GM21381 (cell line): ENCODE results near the gene PNKP.

Experiments used
- ATAC-seq: cut with Tn5 transposase; IDR thresholded peaks from one replicate; pipeline ENCODE4 v1.9.1; 2021; ENCODE audit warnings: mild to moderate bottlenecking, moderate library complexity; ENCODE audit not compliant: unreplicated experiment

Gene PNKP

GRCh38 chr19:49860336-49861102 is 6.9 kb downstream of the PNKP start:
- no peak for ATAC-seq

DNA sequence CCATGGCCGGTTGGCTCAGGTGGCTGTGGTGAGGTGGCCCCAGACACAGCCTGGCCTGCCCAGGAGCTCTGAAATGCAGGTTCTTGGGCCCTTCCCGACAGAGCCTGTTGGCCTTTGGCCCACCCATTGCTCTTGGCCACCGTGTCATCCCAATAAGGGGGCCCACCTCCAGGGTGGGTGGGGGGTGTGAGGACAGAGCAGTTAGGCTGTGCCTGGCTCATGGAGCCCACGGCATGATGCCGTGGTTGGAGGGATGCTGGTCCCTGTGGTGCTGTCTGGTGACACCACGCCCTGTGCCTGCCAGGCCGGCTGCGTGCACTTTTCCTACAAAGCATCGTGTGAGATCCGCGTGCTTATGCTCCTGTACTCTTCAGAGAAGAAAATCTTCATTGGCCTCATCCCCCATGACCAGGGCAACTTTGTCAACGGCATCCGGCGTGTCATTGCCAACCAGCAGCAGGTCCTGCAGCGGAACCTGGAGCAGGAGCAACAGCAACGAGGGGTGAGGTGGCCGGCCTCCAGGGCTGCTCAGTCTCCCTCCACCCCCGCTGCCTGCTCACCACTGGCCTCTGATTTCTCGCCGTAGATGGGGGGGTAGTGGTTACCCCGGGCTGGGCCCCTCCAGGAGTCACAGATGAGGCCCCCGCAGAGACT is 7.6 kb downstream of the PNKP start:
- no peak for ATAC-seq

DNA sequence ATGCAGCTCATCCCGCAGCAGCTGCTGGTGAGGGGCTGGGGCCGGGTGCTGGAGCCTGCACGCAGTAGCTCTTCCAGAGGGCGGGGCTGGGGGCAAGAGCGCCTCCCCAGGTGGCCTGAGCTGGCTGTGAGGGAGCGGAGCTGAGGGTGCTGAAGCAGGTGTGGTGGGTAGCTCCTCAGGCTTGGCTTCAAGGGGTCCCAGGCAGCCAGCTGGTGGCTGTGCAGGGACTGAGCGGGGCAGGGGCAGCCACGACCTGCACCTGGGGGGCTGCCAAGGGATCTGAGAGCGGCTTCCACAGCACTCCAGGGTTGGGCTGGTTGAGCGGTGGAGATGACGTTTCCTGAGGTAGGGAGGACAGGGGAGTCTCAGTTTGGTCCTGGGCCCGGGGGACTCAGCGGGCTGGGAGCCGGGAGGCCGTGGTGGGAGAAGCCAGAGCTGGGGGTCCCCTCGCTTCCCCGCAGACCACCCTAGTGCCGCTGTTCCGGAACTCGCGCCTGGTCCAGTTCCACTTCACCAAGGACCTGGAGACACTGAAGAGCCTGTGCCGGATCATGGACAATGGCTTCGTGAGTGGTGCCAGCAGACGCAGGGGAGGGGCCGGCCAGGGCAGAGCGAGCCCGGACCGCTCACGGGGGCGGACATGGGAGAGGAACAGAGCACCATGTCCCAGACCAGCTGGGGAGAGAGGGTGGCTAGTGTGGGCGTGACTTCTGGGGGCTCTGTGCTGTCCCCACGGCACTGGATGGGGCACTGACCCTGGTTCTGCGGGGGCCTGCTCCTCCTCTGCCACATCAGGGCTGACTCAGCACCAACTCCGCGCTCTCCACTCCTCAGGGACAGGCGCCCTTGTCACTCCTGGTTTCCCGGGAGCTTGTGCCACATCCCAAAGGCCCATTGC is 9.0 kb downstream of the PNKP start:
- no peak for ATAC-seq

- ATAC-seq: no peak
Observed at GRCh38 chr19:49857838-49858087, 9.6 kb downstream of the PNKP start.

GRCh38 chr19:49857061-49857837 is 10.1 kb downstream of the PNKP start:
- no peak for ATAC-seq

GRCh38 chr19:49856574-49857021 is 10.8 kb downstream of the PNKP start:
- ATAC-seq: no peak

GRCh38 chr19:49855676-49856573 is 11.5 kb downstream of the PNKP start:
- no peak for ATAC-seq

DNA sequence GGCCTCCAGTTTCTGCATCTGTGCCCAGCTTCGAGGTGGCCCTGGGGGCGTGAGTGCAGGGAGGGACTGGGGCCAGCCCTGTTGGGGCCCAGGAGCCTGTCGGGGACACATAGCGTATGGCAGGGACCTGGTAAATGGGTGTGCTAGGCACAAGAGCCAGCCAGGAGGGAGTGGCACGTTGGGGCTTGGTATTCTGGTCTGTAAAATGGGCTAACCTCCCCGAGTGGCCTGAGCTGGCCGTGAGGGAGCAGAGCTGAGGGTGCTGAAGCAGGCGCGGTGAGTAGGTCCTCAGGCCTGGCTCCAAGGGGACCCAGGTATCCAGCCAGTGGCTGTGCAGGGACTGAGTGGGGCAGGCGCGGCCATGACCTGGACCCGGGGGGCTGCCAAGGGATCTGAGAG is 12.1 kb downstream of the PNKP start:
- no peak for ATAC-seq

- no peak for ATAC-seq
Observed at GRCh38 chr19:49854378-49855263, 12.8 kb downstream of the PNKP start.

DNA sequence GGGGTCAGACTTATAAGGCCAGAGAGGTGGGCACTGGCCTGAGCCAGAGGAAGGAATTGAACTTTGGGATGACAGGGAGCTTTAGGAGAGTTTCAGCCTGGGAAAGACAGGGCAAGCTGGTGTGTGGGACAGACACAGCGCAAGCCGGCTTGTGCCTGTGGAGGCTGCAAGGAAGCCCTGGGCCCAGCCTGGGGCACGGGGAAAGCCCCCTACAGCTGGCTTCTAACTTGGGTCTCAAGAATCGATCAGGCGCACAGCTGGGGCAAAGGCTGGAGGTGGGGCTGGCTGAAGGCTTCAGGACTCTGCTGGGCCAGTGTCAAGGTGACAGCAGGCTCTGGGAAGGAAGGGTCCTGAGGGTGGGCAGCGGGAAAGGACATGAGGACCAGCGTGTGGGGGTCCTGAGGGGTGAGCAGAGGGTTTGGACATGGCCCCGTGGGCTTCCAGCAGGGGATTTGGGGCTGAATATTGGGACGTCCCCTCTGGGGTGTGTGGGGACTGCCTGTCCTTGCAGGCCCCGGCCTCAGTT is 13.5 kb downstream of the PNKP start:
- no peak for ATAC-seq

GRCh38 chr19:49852631-49853126 is 14.7 kb downstream of the PNKP start:
- ATAC-seq: no peak

- no peak for ATAC-seq
Observed at GRCh38 chr19:49851456-49852259, 15.7 kb downstream of the PNKP start.

- ATAC-seq: peak; percentile 71
Observed at GRCh38 chr19:49850487-49851342, 16.7 kb downstream of the PNKP start, which contains the start of gene PTOV1. Gene PTOV1, plus strand, starts transcription at chr19:49851159.

DNA sequence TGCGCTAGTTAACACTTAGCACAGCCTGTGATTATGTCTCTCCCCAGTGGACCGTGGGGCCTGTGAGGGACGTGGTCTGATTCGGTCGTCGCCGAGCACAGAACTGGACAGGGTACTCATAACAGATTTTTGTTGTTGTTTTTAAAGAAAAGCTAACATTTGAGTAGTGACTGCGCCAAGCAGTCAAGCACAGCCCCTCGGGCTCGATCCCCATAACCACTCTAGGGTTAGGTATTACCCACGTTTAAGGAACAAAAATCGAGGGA is 17.2 kb downstream of the PNKP start:
- no peak for ATAC-seq

DNA sequence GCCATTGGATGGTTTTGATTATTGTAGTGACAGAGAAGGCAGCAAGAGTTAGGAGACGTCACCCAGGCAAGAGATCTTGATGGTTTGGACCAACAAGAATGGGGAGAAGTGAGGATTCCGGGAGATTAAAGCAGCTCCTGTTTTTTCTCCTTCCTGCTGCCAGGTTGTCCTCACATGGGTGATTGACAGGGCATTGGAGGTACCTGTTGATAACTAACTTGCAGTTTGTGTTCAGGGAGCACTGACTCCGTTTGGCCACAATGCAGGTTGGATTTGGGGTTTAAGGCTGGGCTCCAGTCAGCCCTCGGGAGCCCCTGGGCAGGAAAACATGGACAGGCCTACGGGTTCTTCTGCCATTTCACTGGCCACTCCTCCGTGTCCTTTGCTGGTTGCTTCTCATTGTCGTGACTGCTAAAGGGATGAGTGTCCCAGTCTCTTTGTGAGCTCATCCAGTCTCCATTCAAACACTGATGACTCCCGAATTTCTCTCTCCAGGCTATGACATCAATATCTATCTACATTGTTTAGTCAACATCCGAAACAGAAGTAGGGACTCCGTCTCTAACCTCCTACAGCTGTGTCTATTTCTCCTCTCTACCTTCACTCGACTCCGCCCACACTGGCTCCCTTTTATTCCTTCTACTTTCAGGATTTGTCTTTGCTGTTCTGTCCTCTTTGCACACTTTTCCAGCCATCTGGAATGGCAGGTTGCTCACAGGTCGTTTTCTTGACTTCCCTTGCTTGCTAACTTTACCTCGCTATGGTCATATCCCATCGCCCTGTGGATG is 17.7 kb downstream of the PNKP start:
- ATAC-seq: no peak

- no peak for ATAC-seq
Observed at GRCh38 chr19:49848938-49849337, 18.4 kb downstream of the PNKP start.
